Calu3 (cell line): Measurements from ENCODE around the gene ZGLP1. TPM values are rescaled to one million over a fixed set of nuclear protein-coding genes. Genes with fewer than 3 reads are reported as not detected.

Experiments
- BruUV-seq: library from RNA; stranded (reverse); fragments of 400-500 nt; replicated peaks from 2 replicates; lab custom pipeline; 2021; lab: Mats Ljungman, UMichigan
- CTCF ChIA-PET: fragments of 300-600 bp; sonication (Branson Sonifier 250); formaldehyde crosslinking; loops from one replicate; lab custom pipeline; 2022; ENCODE audit warnings: antibody characterized with exemption; lab: Charles Lee
- DNase-seq: peaks from one replicate; pipeline ENCODE4 v3.0.0; 2022
- H3K27ac Mint-ChIP-seq: one replicate; pipeline ENCODE4 v1.8.0; 2022; ENCODE audit warnings: mixed read lengths; ENCODE audit not compliant: unreplicated experiment
- H3K27me3 Mint-ChIP-seq: one replicate; pipeline ENCODE4 v1.8.0; 2022; ENCODE audit warnings: mixed read lengths; ENCODE audit not compliant: unreplicated experiment
- H3K36me3 Mint-ChIP-seq: one replicate; pipeline ENCODE4 v1.8.0; 2022; ENCODE audit warnings: mild to moderate bottlenecking, moderate library complexity, mixed read lengths; ENCODE audit not compliant: insufficient read depth, unreplicated experiment
- H3K4me1 Mint-ChIP-seq: one replicate; pipeline ENCODE4 v1.8.0; 2022; ENCODE audit warnings: mild to moderate bottlenecking, low read depth, mixed read lengths; ENCODE audit not compliant: unreplicated experiment
- H3K4me3 Mint-ChIP-seq: one replicate; pipeline ENCODE4 v1.8.0; 2022; ENCODE audit warnings: mild to moderate bottlenecking, low read depth, moderate library complexity, mixed read lengths; ENCODE audit not compliant: unreplicated experiment
- H3K9me3 Mint-ChIP-seq: one replicate; pipeline ENCODE4 v1.8.0; 2022; ENCODE audit warnings: low read depth, mixed read lengths; ENCODE audit not compliant: unreplicated experiment
- intact Hi-C: fragments of 100-400 bp; cut with micrococcal nuclease; formaldehyde crosslinking; loops from one replicate; pipeline ENCODE4 v1.10.0; 2022; ENCODE audit not compliant: unreplicated experiment
- total RNA-seq: library from RNA; stranded (reverse); gene quantifications from 2 replicates; pipeline ENCODE4 v1.2.3, GENCODE V29; 2022
- TF ChIP-seq, protein P1 (sequence below): fragments of 200-600 bp; IDR thresholded peaks from one replicate; pipeline ENCODE4 v1.8.0; 2022; ENCODE audit warnings: antibody characterized with exemption; ENCODE audit not compliant: unreplicated experiment

Gene ZGLP1
- total RNA-seq, 1 experiment from 2014 or later = 4.6 TPM

- no peak overlapping the region for H3K4me3 Mint-ChIP-seq
- no TSS peak for BruUV-seq
- DNase-seq = no peak
- CTCF ChIA-PET = interaction anchor here (1.1 kb wide), 1 partner anchor 122 kb away, joined by 3 read pairs; no protein-coding TSS in a partner anchor
- no peaks in the 10 kb centered on the region for H3K27me3 Mint-ChIP-seq
- H3K4me1 Mint-ChIP-seq = peaks cover 8% of the 10 kb centered on the region
- H3K36me3 Mint-ChIP-seq = peaks cover 29% of the 10 kb centered on the region
- peak overlapping the region; percentile 33 for H3K27ac Mint-ChIP-seq
- H3K9me3 Mint-ChIP-seq = no peaks in the 10 kb centered on the region
- TF ChIP-seq, protein P1, sequence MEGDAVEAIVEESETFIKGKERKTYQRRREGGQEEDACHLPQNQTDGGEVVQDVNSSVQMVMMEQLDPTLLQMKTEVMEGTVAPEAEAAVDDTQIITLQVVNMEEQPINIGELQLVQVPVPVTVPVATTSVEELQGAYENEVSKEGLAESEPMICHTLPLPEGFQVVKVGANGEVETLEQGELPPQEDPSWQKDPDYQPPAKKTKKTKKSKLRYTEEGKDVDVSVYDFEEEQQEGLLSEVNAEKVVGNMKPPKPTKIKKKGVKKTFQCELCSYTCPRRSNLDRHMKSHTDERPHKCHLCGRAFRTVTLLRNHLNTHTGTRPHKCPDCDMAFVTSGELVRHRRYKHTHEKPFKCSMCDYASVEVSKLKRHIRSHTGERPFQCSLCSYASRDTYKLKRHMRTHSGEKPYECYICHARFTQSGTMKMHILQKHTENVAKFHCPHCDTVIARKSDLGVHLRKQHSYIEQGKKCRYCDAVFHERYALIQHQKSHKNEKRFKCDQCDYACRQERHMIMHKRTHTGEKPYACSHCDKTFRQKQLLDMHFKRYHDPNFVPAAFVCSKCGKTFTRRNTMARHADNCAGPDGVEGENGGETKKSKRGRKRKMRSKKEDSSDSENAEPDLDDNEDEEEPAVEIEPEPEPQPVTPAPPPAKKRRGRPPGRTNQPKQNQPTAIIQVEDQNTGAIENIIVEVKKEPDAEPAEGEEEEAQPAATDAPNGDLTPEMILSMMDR = no peak
- intact Hi-C loops = no loop called here
Observed at GRCh38 chr19:10266706-10267105, 42.9 kb downstream of the ZGLP1 start.

- Mint-ChIP-seq H3K9me3 (no peaks in the 10 kb centered on the region), H3K4me1 (peaks cover 8% of the 10 kb centered on the region), H3K36me3 (peaks cover 9% of the 10 kb centered on the region), H3K4me3 (no peak overlapping the region), H3K27me3 (no peaks in the 10 kb centered on the region), H3K27ac (no peak overlapping the region)
- TF ChIP-seq, protein P1 = no peak
- CTCF ChIA-PET = no interaction called here
- no peak for DNase-seq
- no TSS peak for BruUV-seq
- intact Hi-C loops = no loop called here
Observed at GRCh38 chr19:10262771-10263170, 46.8 kb downstream of the ZGLP1 start.

- Mint-ChIP-seq H3K27ac (peak overlapping the region; percentile 88), H3K9me3 (no peaks in the 10 kb centered on the region), H3K4me1 (no peaks in the 10 kb centered on the region), H3K27me3 (no peaks in the 10 kb centered on the region), H3K4me3 (peak overlapping the region; percentile 34), H3K36me3 (peaks cover 9% of the 10 kb centered on the region)
- TF ChIP-seq, protein P1 = no peak
- CTCF ChIA-PET = interaction anchor here (0.7 to 3.9 kb wide), 8 partner anchors 10 to 143 kb away, joined by 3 to 52 read pairs (median 8); partner anchors contain the start of genes CDC37, ICAM1 and TYK2
- intact Hi-C loops = loop anchor here (2.0 kb wide), 1 partner anchor 129 kb away; no protein-coding TSS in a partner anchor
- DNase-seq = peak; percentile 67
- BruUV-seq = no TSS peak
Observed at GRCh38 chr19:10260141-10260584, 49.5 kb downstream of the ZGLP1 start.

DNA sequence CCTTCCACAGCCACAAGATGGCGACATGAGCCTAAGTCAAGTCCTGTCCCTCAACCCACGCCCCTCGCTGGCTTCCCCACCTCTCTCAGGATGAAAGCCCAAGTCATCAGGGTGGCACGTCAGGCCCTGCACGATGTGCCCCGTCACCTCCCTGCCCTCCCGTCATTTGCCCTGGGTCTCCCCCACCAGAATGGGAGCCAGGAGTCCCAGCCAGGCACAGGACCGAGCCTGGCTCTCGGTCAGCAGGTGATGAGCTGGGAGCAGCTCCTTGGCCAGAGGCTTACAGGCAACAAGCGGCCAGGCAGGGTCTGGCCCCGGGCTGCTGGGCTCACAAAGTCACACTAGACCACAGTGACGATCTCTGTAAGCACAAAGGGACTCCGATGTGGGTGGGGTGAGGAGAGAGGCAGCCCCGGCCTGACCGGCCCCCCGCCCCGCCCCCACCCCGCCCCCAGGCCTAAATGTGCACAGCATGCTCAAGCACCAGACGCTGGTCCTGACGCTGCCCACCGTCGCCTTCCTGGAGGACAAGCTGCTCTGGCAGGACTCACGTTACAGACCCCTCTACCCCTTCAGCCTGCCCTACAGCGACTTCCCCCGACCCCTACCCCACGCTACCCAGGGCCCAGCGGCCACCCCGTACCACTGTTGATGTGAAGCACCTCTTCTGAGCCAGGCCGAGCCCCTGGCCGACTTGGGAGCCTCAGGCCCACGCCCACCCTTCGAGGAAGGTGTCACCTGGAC is 50.3 kb downstream of the ZGLP1 start:
- no TSS peak for BruUV-seq
- DNase-seq = peak; percentile 87

More for the DNA sequence above, 50.3 kb downstream of the ZGLP1 start:
- Mint-ChIP-seq H3K27ac (no peak overlapping the region), H3K27me3 (no peaks in the 10 kb centered on the region), H3K4me3 (no peak overlapping the region), H3K4me1 (no peaks in the 10 kb centered on the region), H3K9me3 (no peaks in the 10 kb centered on the region), H3K36me3 (peaks cover 9% of the 10 kb centered on the region)
- TF ChIP-seq, protein P1 = peak; percentile 57
- intact Hi-C loops = no loop called here
- CTCF ChIA-PET = interaction anchor here (0.6 to 3.9 kb wide), 16 partner anchors 11 to 163 kb away, joined by 3 to 52 read pairs (median 4); partner anchors contain the start of genes CDC37, ICAM1 and TYK2
